AG08396 (cell line): Measurements from ENCODE around the gene CRYGN.

ENCODE experiments used
- DNase-seq: peaks from one replicate; pipeline ENCODE4 v3.0.0; 2012; ENCODE audit warnings: low spot score, mixed read lengths

CRYGN gene

GRCh38 chr7:151459726-151460473, 20.0 kb upstream of the CRYGN start:
- peak; percentile 83 for DNase-seq

- no peak for DNase-seq
Observed at GRCh38 chr7:151457534-151457933, 17.6 kb upstream of the CRYGN start.

GRCh38 chr7:151456782-151457181, 16.8 kb upstream of the CRYGN start:
- DNase-seq, result no peak

- no peak for DNase-seq
Observed at GRCh38 chr7:151456276-151456675, 16.3 kb upstream of the CRYGN start.

GRCh38 chr7:151455690-151456089, 15.7 kb upstream of the CRYGN start:
- no peak for DNase-seq

- no peak for DNase-seq
Observed at GRCh38 chr7:151454932-151455530, 15.1 kb upstream of the CRYGN start.

GRCh38 chr7:151454305-151454704, 14.4 kb upstream of the CRYGN start:
- no peak for DNase-seq

GRCh38 chr7:151453326-151453791, 13.4 kb upstream of the CRYGN start:
- no peak for DNase-seq

- no peak for DNase-seq
Observed at GRCh38 chr7:151452680-151453325, 12.9 kb upstream of the CRYGN start.

GRCh38 chr7:151451626-151452571, 12.0 kb upstream of the CRYGN start:
- DNase-seq, result no peak

GRCh38 chr7:151451156-151451555, 11.2 kb upstream of the CRYGN start:
- no peak for DNase-seq

- no peak for DNase-seq
Observed at GRCh38 chr7:151449990-151450389, 10.0 kb upstream of the CRYGN start.

- DNase-seq, result peak; percentile 90
Observed at GRCh38 chr7:151448261-151449252, 8.6 kb upstream of the CRYGN start.

GRCh38 chr7:151447901-151448260, 7.9 kb upstream of the CRYGN start:
- DNase-seq, result no peak

- DNase-seq, result no peak
Observed at GRCh38 chr7:151447312-151447711, 7.4 kb upstream of the CRYGN start.

GRCh38 chr7:151446412-151446811, 6.5 kb upstream of the CRYGN start:
- DNase-seq, result no peak

GRCh38 chr7:151444632-151445031, 4.7 kb upstream of the CRYGN start:
- no peak for DNase-seq

GRCh38 chr7:151442776-151443496, 3.0 kb upstream of the CRYGN start:
- no peak for DNase-seq

GRCh38 chr7:151440799-151441445, 981 bp upstream of the CRYGN start:
- DNase-seq, result no peak
